Measurements from ENCODE around the gene SCAF1.

DNA sequence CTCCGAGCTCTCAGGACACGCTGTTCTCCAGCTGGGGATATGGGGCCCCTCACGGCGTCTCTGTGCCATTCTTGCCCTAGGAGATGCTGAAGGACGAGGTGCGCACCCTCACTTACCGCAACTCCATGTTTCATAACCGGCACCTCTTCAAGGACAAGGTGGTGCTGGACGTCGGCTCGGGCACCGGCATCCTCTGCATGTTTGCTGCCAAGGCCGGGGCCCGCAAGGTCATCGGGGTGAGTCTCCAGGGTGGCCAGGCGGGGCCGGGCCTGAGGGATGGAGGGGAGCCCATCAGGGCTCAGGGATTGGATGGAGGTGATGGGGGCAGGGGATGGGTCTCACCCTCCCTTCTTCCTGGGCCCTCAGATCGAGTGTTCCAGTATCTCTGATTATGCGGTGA lies 39.8 kb downstream of the SCAF1 start:
- no peak for TF ChIP-seq GATA3 (IDR thresholded peaks at IDR 0.05; ENCODE audit: low read depth, low read length)
- no peak for TF ChIP-seq GATA2 (IDR thresholded peaks at IDR 0.05; ENCODE audit: low read depth, low read length)
